Adrenal gland (tissue), 19 donors: Measurements from ENCODE around the gene ZCCHC14. TPM values are rescaled to one million over a fixed set of nuclear protein-coding genes. Genes with fewer than 3 reads are reported as not detected.

Experiments
- DNase-seq, 7 donors: peaks; one replicate each; pipeline ENCODE4 v3.0.0-alpha.2; 2019 to 2020
- H3K27ac ChIP-seq, 5 donors: fragments of 200-600 bp; sonication (generic) in 4 of 5; 1 replicate in 3 of 5; 2 replicates in 2 of 5; pipeline versions ENCODE4 v1.5.1 to v1.8.0; 2016 to 2020; ENCODE audit warnings: mild to moderate bottlenecking in 1 of 5
- H3K27me3 ChIP-seq: fragments of 200-600 bp; 2 replicates; pipeline ENCODE4 v1.8.0; 2021
- H3K36me3 ChIP-seq, 2 donors: fragments of 200-600 bp; replicated peaks in 1 of 2; 1 replicate in 1 of 2; 2 replicates in 1 of 2; pipeline versions ENCODE4 v1.5.1 to v1.8.0; 2018 to 2022
- H3K4me1 ChIP-seq, 2 donors: fragments of 200-600 bp; replicated peaks in 1 of 2; 1 replicate in 1 of 2; 2 replicates in 1 of 2; pipeline versions ENCODE4 v1.5.1 to v1.8.0; 2018 to 2021
- H3K4me3 ChIP-seq, 4 donors: fragments of 200-600 bp; sonication (generic) in 3 of 4; one replicate each; pipeline ENCODE4 v1.5.1; 2016 to 2018
- H3K9me3 ChIP-seq, 3 donors: fragments of 200-600 bp; sonication (generic) in 1 of 3; replicated peaks in 1 of 3; 1 replicate in 2 of 3; 2 replicates in 1 of 3; pipeline versions ENCODE4 v1.5.1 to v1.8.0; 2016 to 2021
- POLR2A ChIP-seq, 2 donors: fragments of 450-650 bp; IDR thresholded peaks; one replicate each; pipeline ENCODE4 v1.6.1; 2017; ENCODE audit warnings: antibody characterized with exemption in 2 of 2, mild to moderate bottlenecking in 2 of 2, moderate library complexity in 1 of 2
- WGBS, 4 donors: extraction: QIAGEN DNeasy Blood & Tissue Kit in 2 of 4; methylation state at CpG; one replicate each; pipeline versions ENCODE4 v1.1.5 to v1.1.7; 2013 to 2017; 5-methylcytosine and 5-hydroxymethylcytosine counted together
- intact Hi-C, 2 donors: fragments of 100-400 bp; cut with DNase I; formaldehyde crosslinking; loops; one replicate each; pipeline versions ENCODE4 v1.14.1 to v1.15.0; 2022 to 2023
- long read RNA-seq, 10 donors: library from polyadenylated mRNA in 3 of 10; unstranded in 2 of 10; stranded (forward) in 1 of 10; transcript quantifications; one replicate each; pipeline ENCODE4 v2.0.0 and lab custom pipeline, GENCODE V29; 2021 to 2026
- polyA plus RNA-seq, 3 donors: library from polyadenylated mRNA; stranded (reverse); fragments of 200-250 nt in 2 of 3; fragments of 350-450 nt in 1 of 3; fragmentation: Illumina TruSeq in 1 of 3; extraction: RNeasy Lipid Tissue Mini Kit (QIAGEN cat#74804) in 1 of 3; gene quantifications; one replicate each; pipeline ENCODE4 v1.2.3, GENCODE V29; 2013 to 2014
- total RNA-seq, 9 donors: library from RNA; depleted of rRNA in 4 of 9; stranded (reverse); fragments of >200 nt in 4 of 9; fragments of 120-200 nt in 1 of 9; fragmentation: NEBNext Ultra II Directional in 1 of 9; extraction: Animal tissue kit (Norgen Biotek cat#: 25700) in 1 of 9; gene quantifications; one replicate each; pipeline versions ENCODE4 v1.1.0 to v1.2.4, GENCODE V29; 2013 to 2023
- TF ChIP-seq, protein P1 (sequence below), 6 experiments: fragments of 450-650 bp in 4 of 6; fragments of 200-600 bp in 2 of 6; sonication (generic) in 1 of 6; IDR thresholded peaks; 1 replicate in 5 of 6; 2 replicates in 1 of 6; pipeline versions ENCODE4 v1.5.1 to v1.8.0; 2016 to 2021; ENCODE audit warnings: antibody characterized with exemption in 6 of 6, mild to moderate bottlenecking in 2 of 6, moderate library complexity in 1 of 6
- donor health status: healthy with polysubstance abuse.
- donor health status: Bipolar disorder and iron deficiency.
- donor health status: DM: yes; HTN: yes; CAD: no.
- donor health status: DM: no; HTN: no; CAD: no.
- donor health status: DM: no; HTN: no; CAD: no.
- donor health status: DM: yes; HTN: yes; CAD: no.

Gene ZCCHC14
- 10 to 100 TPM; 17.3 to 49.8 (median 34.5) TPM for total RNA-seq
- polyA plus RNA-seq = 10 to 100 TPM; 10.6 to 26.3 (median 20.2) TPM
- long read RNA-seq, donor 1, full-length matches to known transcripts = 2 of 2 reads
- long read RNA-seq, donor 1, partial matches to known transcripts = 0 of 2 reads
- long read RNA-seq, donor 1, other reads (novel, unspliced or antisense) = 0 of 2 reads
- long read RNA-seq, donor 2 = 0 reads
- long read RNA-seq, donor 3 = 0 reads
- long read RNA-seq, donor 4, partial matches to known transcripts = 2 of 4 reads
- long read RNA-seq, donor 4, other reads (novel, unspliced or antisense) = 2 of 4 reads
- long read RNA-seq, donor 5, partial matches to known transcripts = 7 of 10 reads
- long read RNA-seq, donor 5, other reads (novel, unspliced or antisense) = 3 of 10 reads
- long read RNA-seq, donor 6, partial matches to known transcripts = 0 of 2 reads
- long read RNA-seq, donor 6, other reads (novel, unspliced or antisense) = 2 of 2 reads
- long read RNA-seq, donor 7 = 0 reads
- long read RNA-seq, donor 8, partial matches to known transcripts = 16 of 16 reads
- long read RNA-seq, donor 8, other reads (novel, unspliced or antisense) = 0 of 16 reads
- long read RNA-seq, donor 9, partial matches to known transcripts = 5 of 5 reads
- long read RNA-seq, donor 9, other reads (novel, unspliced or antisense) = 0 of 5 reads
- long read RNA-seq, donor 10 = 0 reads

DNA sequence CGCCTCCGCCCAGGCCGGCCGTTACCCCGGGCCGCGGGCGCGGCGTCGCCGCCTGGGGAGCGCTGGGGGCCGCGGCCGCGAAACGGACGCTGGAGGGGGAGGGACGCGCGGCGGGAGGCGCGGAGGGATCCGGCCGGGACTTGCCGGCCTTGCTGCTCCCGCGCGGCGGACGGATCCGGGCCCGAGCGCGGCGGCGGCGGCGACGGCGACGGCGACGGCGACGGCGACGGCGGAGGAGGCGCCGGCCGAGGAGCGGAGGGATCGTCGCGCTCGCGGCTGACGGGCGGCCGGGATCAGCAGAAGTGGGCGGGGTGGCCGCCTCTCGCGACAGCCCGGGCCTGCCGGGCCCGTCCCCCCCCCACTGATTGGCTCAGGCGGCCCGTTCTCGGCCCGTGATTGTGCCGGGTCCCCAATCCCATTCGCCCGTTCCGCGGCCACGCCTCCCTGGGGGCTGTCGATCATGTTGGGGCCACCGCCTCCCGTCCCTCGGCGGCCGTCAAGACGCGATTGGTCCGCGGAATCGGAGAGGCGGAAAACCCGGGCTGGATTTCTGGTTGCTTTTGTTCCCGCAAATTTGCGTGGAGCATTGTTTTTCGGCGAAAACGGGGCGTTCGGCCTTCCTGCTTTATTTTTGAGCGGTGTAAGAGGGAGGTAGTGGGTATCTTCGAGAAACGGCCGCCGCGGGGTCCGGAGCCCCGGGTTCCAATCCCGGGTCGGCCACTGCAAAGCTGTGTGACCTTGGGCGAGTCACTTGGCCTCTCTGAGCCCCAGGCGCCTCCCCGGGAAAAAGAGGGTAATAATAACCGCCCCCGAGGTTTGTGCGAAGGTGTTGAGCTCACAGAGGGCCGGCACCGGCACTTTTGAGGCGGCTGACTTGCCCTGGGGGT, at the start of gene ZCCHC14:
Gene ZCCHC14 (minus strand): TSS at position 304 of the 887 bp plus-strand sequence. CDS start 786 bp downstream, outside the sequence.
- TF ChIP-seq POLR2A (IDR thresholded peaks at IDR 0.05) = peak in 1 of 2 donors; percentile 88
- TF ChIP-seq, protein P1, sequence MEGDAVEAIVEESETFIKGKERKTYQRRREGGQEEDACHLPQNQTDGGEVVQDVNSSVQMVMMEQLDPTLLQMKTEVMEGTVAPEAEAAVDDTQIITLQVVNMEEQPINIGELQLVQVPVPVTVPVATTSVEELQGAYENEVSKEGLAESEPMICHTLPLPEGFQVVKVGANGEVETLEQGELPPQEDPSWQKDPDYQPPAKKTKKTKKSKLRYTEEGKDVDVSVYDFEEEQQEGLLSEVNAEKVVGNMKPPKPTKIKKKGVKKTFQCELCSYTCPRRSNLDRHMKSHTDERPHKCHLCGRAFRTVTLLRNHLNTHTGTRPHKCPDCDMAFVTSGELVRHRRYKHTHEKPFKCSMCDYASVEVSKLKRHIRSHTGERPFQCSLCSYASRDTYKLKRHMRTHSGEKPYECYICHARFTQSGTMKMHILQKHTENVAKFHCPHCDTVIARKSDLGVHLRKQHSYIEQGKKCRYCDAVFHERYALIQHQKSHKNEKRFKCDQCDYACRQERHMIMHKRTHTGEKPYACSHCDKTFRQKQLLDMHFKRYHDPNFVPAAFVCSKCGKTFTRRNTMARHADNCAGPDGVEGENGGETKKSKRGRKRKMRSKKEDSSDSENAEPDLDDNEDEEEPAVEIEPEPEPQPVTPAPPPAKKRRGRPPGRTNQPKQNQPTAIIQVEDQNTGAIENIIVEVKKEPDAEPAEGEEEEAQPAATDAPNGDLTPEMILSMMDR (IDR thresholded peaks at IDR 0.05) = no peak
- WGBS, 4 donors = 1 to 4% (median 1%) methylated on average over 16 to 119 of the region's 119 CpGs
- peak within 1 kb of the TSS in 3 of 5 donors; percentile 55 to 96 (median 84) for H3K27ac ChIP-seq
- peaks cover 30 to 34% of the 10 kb centered on the region in 2 donors for H3K4me1 ChIP-seq
- no peaks in the 10 kb centered on the region for H3K27me3 ChIP-seq
- intact Hi-C loops = loop anchor here (5.0 to 10.0 kb wide), 2 partner anchors 78 to 81 kb away; no protein-coding TSS in a partner anchor
- peak within 1 kb of the TSS in 2 of 4 donors; percentile 26 to 66 for H3K4me3 ChIP-seq
- peak; percentile 98 to 100 (median 99) for DNase-seq
- no peaks in the 10 kb centered on the region for H3K9me3 ChIP-seq
- no peaks in the 10 kb centered on the region for H3K36me3 ChIP-seq

DNA sequence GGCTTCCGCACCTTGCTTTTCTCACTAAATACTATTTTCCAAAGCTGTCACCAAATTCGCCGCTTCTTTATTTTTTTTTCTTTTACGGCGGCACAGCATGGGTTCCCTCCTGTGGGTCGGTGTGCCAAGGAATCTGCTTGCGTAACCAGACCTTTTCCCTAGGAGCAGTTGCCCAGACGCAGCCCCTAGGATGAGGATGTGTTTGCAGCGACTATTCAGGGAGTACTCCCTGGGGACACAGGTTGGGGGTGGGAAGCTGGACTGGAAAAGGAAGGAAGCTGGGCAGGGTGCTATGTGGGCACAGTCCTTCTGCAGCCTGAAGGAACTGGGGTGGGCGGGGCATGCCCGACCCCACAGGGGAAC, 49.0 kb upstream of the ZCCHC14 start:
- intact Hi-C loops = no loop called here
- DNase-seq = no peak
- 59 to 79% (median 69%) methylated on average over 9 to 11 of the region's 11 CpGs for WGBS, 4 donors
- Histone ChIP-seq H3K9me3 (no peaks in the 10 kb centered on the region), H3K36me3 (no peaks in the 10 kb centered on the region), H3K4me3 (no peak overlapping the region), H3K4me1 (no peaks in the 10 kb centered on the region), H3K27ac (no peak overlapping the region), H3K27me3 (no peaks in the 10 kb centered on the region)
- TF ChIP-seq, protein P1 (IDR thresholded peaks at IDR 0.05) = no peak
- TF ChIP-seq POLR2A (IDR thresholded peaks at IDR 0.05) = no peak

DNA sequence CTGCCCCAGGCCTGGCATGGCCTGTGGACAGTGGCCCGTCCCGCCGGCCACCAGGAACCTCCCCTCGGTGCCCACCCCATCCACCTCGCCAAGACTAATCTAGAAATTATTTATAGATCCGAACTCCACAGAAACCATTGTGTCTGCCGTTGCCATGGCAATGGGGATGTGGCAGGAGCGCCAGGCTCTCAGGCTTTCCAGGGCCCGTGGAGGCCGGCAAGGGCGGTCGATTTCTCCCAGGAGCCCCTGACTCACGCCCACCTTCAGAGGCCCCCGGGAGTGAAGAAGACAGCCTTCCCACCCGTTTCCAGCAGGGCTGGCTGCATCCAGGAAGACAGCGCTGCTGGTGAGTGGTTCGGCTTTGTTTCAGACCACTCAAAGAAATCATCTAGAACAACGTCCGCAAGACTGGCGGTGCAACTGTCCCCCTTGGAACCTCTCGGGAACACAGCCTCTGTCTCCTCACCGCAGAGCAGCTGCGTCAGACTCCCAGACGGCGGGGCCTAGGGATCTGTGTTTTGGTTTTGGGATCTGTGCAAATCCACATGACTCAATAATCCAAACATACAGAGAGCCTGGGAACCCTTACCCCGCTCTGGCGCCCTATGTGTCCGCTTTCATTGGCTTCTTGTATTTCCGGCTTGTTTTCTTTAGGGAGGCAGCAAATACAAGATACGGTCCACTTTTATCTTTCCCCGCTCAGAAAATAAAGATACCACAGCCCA, 48.5 kb upstream of the ZCCHC14 start:
- peak in 1 of 7 donors; percentile 66 for DNase-seq
- no peak overlapping the region for H3K4me3 ChIP-seq
- no peaks in the 10 kb centered on the region for H3K36me3 ChIP-seq
- WGBS, 4 donors = 53 to 64% (median 58%) methylated on average over 21 to 31 of the region's 31 CpGs
- TF ChIP-seq, protein P1 (IDR thresholded peaks at IDR 0.05) = no peak
- no peak for TF ChIP-seq POLR2A (IDR thresholded peaks at IDR 0.05)
- intact Hi-C loops = no loop called here
- H3K9me3 ChIP-seq = no peaks in the 10 kb centered on the region
- no peaks in the 10 kb centered on the region for H3K27me3 ChIP-seq
- peak overlapping the region in 1 of 5 donors; percentile 62 for H3K27ac ChIP-seq
- H3K4me1 ChIP-seq = no peaks in the 10 kb centered on the region
